ENCODE results near the gene ZNF397.

DNA sequence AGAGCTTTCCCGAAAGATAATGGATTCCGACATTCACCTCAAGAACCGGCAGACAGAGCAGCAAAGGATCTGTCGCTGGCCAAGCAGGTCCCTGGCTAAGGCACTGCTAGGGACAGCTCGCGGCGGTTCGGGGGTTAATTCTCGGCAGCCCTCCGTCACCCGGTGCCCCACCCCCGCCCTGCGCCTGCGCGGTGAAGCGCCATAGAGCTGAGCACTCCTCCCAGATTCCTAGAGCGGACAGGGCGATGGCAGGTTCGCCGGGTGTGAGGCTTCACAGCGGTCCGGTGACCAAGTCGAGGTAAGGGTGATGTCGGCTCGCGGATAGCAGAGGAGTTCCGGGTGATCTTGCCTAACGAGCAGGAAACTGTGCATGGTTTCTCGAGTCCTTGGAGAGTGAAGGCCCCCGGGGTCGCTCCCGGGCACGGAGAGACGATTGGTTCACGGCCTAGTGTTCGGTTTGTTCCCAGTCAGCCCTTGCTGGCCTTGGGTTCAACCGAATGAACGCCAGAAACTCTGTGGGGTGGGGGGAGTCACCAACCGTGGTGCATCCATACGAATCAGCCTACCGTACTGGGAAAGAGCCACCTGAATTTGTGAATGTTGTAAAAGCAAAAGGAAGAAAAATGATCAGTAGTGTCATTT lies 49.4 kb downstream of the ZNF397 start, which contains the start of gene ZSCAN30:
- TF ChIP-seq FOSL1 (IDR thresholded peaks at IDR 0.05; ENCODE audit: low read depth) = no peak
- TF ChIP-seq CEBPB (IDR thresholded peaks at IDR 0.05; ENCODE audit: low read depth) = no peak
- TF ChIP-seq, protein P1, sequence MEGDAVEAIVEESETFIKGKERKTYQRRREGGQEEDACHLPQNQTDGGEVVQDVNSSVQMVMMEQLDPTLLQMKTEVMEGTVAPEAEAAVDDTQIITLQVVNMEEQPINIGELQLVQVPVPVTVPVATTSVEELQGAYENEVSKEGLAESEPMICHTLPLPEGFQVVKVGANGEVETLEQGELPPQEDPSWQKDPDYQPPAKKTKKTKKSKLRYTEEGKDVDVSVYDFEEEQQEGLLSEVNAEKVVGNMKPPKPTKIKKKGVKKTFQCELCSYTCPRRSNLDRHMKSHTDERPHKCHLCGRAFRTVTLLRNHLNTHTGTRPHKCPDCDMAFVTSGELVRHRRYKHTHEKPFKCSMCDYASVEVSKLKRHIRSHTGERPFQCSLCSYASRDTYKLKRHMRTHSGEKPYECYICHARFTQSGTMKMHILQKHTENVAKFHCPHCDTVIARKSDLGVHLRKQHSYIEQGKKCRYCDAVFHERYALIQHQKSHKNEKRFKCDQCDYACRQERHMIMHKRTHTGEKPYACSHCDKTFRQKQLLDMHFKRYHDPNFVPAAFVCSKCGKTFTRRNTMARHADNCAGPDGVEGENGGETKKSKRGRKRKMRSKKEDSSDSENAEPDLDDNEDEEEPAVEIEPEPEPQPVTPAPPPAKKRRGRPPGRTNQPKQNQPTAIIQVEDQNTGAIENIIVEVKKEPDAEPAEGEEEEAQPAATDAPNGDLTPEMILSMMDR (IDR thresholded peaks at IDR 0.05 in 2 of 3, conservative IDR thresholded peaks at IDR 0.05 in 1 of 3; ENCODE audit: borderline replicate concordance in 1 of 3, insufficient read depth in 1 of 3, low read depth in 2 of 3, low read length in 2 of 3) = no peak
- TF ChIP-seq EZH2 (IDR thresholded peaks at IDR 0.05) = no peak
- peak; percentile 96 for TF ChIP-seq CBX3 (IDR thresholded peaks at IDR 0.05; ENCODE audit: low read depth)
- no peak for TF ChIP-seq EZH2phosphoT487 (IDR thresholded peaks at IDR 0.05; ENCODE audit: borderline replicate concordance)
- TF ChIP-seq ELF1 (IDR thresholded peaks at IDR 0.05; ENCODE audit: borderline replicate concordance, low read depth) = peak; percentile 25; the same call in 1 of the 2 replicates
- TF ChIP-seq EGR1 (IDR thresholded peaks at IDR 0.05; ENCODE audit: low read depth) = peak; percentile 60; the same call in 1 of the 2 replicates
- TF ChIP-seq RAD21 (IDR thresholded peaks at IDR 0.05; ENCODE audit: low read depth) = no peak
- TF ChIP-seq, protein P2, sequence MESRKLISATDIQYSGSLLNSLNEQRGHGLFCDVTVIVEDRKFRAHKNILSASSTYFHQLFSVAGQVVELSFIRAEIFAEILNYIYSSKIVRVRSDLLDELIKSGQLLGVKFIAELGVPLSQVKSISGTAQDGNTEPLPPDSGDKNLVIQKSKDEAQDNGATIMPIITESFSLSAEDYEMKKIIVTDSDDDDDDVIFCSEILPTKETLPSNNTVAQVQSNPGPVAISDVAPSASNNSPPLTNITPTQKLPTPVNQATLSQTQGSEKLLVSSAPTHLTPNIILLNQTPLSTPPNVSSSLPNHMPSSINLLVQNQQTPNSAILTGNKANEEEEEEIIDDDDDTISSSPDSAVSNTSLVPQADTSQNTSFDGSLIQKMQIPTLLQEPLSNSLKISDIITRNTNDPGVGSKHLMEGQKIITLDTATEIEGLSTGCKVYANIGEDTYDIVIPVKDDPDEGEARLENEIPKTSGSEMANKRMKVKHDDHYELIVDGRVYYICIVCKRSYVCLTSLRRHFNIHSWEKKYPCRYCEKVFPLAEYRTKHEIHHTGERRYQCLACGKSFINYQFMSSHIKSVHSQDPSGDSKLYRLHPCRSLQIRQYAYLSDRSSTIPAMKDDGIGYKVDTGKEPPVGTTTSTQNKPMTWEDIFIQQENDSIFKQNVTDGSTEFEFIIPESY (IDR thresholded peaks at IDR 0.05; ENCODE audit: extremely low read depth, insufficient replicate concordance, low read length) = no peak
- TF ChIP-seq, protein P3, sequence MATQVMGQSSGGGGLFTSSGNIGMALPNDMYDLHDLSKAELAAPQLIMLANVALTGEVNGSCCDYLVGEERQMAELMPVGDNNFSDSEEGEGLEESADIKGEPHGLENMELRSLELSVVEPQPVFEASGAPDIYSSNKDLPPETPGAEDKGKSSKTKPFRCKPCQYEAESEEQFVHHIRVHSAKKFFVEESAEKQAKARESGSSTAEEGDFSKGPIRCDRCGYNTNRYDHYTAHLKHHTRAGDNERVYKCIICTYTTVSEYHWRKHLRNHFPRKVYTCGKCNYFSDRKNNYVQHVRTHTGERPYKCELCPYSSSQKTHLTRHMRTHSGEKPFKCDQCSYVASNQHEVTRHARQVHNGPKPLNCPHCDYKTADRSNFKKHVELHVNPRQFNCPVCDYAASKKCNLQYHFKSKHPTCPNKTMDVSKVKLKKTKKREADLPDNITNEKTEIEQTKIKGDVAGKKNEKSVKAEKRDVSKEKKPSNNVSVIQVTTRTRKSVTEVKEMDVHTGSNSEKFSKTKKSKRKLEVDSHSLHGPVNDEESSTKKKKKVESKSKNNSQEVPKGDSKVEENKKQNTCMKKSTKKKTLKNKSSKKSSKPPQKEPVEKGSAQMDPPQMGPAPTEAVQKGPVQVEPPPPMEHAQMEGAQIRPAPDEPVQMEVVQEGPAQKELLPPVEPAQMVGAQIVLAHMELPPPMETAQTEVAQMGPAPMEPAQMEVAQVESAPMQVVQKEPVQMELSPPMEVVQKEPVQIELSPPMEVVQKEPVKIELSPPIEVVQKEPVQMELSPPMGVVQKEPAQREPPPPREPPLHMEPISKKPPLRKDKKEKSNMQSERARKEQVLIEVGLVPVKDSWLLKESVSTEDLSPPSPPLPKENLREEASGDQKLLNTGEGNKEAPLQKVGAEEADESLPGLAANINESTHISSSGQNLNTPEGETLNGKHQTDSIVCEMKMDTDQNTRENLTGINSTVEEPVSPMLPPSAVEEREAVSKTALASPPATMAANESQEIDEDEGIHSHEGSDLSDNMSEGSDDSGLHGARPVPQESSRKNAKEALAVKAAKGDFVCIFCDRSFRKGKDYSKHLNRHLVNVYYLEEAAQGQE (IDR thresholded peaks at IDR 0.05; ENCODE audit: low read depth) = no peak
- TF ChIP-seq POLR2AphosphoS5 (IDR thresholded peaks at IDR 0.05; ENCODE audit: low read depth, low read length) = peak; percentile 92
